ENCODE measurements around the gene PCBP3. TPM values are rescaled to one million over a fixed set of nuclear protein-coding genes. Genes with fewer than 3 reads are reported as not detected.
"Not testable (repeated sequence)": the region's sequence is repeated elsewhere in the genome, so short reads cannot be mapped to it uniquely, and the experiment has no call there.

Gene PCBP3
- total RNA-seq, 2 experiments from 2014 or later: 0.66 to 1.3 TPM

DNA sequence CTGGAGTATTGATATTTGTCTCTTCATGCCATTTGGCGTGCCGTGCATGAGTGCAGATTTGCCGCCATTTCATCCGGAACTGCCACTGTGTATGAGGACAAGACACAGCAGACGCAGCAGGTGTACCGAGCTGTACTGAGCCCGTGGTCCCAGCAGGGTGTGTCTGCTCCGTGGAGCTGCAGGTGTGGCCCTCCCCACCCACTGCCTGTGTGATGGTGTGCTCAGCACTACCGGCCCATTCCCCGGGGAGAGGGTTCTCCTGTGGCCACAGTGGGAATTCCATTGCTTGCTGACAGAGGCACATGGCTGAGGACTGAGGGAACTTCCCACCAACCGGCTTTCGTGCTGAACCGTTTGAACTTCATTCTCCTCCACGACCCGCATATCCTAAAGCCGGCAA is 303.8 kb downstream of the PCBP3 start:
- Mint-ChIP-seq H3K36me3 (no peaks in the 10 kb centered on the region), H3K27me3 (peaks cover 9% of the 10 kb centered on the region), H3K9me3 (no peaks in the 10 kb centered on the region), H3K4me3 (no peak overlapping the region), H3K4me1 (no peaks in the 10 kb centered on the region), H3K27ac (no peak overlapping the region)
- DNase-seq: no peak

- no peaks in the 10 kb centered on the region for H3K4me1 Mint-ChIP-seq
- no peak for DNase-seq
- no peaks in the 10 kb centered on the region for H3K9me3 Mint-ChIP-seq
- no peak overlapping the region for H3K27ac Mint-ChIP-seq
- H3K4me3 Mint-ChIP-seq: no peak overlapping the region
- no peaks in the 10 kb centered on the region for H3K36me3 Mint-ChIP-seq
- peaks cover 13% of the 10 kb centered on the region for H3K27me3 Mint-ChIP-seq
Observed at GRCh38 chr21:45947716-45948255, 304.3 kb downstream of the PCBP3 start.

- Mint-ChIP-seq H3K9me3 (no peaks in the 10 kb centered on the region), H3K4me3 (no peak overlapping the region), H3K36me3 (no peaks in the 10 kb centered on the region), H3K27ac (no peak overlapping the region), H3K27me3 (peaks cover 17% of the 10 kb centered on the region), H3K4me1 (no peaks in the 10 kb centered on the region)
- no peak for DNase-seq
Observed at GRCh38 chr21:45948576-45949141, 305.1 kb downstream of the PCBP3 start.

GRCh38 chr21:45949928-45950739 is 306.6 kb downstream of the PCBP3 start:
- no peak for DNase-seq

DNA sequence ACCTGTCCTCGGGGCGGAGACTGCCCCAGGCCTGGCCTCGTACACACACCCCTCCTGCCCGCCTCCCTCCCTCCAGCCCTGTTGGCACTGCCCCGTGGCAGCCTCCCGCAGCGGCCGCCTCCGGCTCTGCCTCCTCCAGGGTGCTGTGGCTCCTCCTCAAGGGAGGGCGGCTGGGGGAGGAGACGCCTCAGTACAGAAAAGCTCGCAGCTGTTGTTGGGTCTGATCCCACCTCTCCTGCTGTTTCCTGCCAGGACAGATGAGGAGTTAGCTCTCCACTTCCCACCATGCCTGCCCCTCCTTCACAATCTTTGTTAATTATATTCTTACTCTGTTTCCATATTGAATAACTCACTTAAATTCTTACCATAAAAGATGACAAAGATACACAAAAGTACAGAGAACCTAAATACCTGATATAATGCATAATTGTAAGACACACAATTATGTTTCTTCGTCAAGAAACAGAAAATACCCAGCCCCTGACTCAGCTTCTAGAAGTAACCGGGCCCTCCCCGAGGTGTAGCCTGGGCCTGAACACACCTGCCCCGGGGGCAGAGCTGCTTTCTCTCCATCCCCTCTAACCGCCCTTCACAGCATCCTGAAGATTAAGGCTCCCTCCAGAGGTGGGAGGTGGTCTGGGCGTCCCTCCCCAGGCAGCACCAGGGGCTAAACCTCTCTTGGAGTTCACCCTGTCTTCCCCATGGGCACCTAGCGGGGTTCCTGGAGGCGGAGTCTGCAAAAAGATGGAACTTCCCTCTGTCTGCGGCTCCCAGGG is 307.4 kb downstream of the PCBP3 start:
- Mint-ChIP-seq H3K27me3 (peaks cover 23% of the 10 kb centered on the region), H3K9me3 (no peaks in the 10 kb centered on the region), H3K36me3 (no peaks in the 10 kb centered on the region), H3K27ac (no peak overlapping the region), H3K4me1 (no peaks in the 10 kb centered on the region), H3K4me3 (no peak overlapping the region)
- DNase-seq: no peak

More at GRCh38 chr21:45949928-45950739, 306.6 kb downstream of the PCBP3 start:
- Mint-ChIP-seq H3K36me3 (no peaks in the 10 kb centered on the region), H3K27ac (no peak overlapping the region), H3K9me3 (no peaks in the 10 kb centered on the region), H3K4me1 (no peaks in the 10 kb centered on the region), H3K4me3 (no peak overlapping the region), H3K27me3 (peaks cover 21% of the 10 kb centered on the region)

GRCh38 chr21:45951676-45952075 is 308.2 kb downstream of the PCBP3 start:
- Mint-ChIP-seq H3K4me3 (no peak overlapping the region), H3K27me3 (peaks cover 23% of the 10 kb centered on the region), H3K4me1 (no peaks in the 10 kb centered on the region), H3K36me3 (no peaks in the 10 kb centered on the region), H3K9me3 (no peaks in the 10 kb centered on the region), H3K27ac (no peak overlapping the region)
- DNase-seq: no peak

DNA sequence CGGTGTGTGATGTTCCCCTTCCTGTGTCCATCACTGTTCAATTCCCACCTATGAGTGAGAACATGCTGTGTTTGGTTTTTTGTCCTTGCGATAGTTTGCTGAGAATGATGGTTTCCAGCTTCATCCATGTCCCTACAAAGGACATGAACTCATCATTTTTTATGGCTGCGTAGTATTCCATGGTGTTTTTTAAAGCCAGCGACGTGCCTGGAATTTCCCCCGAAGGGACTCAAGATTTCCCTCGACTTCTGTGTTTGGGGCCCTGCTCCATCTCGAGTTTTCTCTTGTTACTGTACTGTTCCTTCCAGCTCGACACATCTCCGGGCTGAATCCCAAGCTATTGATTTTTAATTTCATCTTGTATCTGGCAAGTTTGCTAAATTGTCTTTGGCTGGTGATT is 309.0 kb downstream of the PCBP3 start:
- not testable (repeated sequence) for H3K27ac Mint-ChIP-seq, H3K9me3 Mint-ChIP-seq, H3K4me1 Mint-ChIP-seq, H3K4me3 Mint-ChIP-seq, H3K36me3 Mint-ChIP-seq, DNase-seq
- peaks cover 23% of the 10 kb centered on the region for H3K27me3 Mint-ChIP-seq

GRCh38 chr21:45952974-45953373 is 309.4 kb downstream of the PCBP3 start:
- H3K27me3 Mint-ChIP-seq: peaks cover 23% of the 10 kb centered on the region
- no peaks in the 10 kb centered on the region for H3K4me1 Mint-ChIP-seq
- DNase-seq: no peak
- H3K27ac Mint-ChIP-seq: no peak overlapping the region
- H3K4me3 Mint-ChIP-seq: no peak overlapping the region
- H3K9me3 Mint-ChIP-seq: no peaks in the 10 kb centered on the region
- no peaks in the 10 kb centered on the region for H3K36me3 Mint-ChIP-seq

DNA sequence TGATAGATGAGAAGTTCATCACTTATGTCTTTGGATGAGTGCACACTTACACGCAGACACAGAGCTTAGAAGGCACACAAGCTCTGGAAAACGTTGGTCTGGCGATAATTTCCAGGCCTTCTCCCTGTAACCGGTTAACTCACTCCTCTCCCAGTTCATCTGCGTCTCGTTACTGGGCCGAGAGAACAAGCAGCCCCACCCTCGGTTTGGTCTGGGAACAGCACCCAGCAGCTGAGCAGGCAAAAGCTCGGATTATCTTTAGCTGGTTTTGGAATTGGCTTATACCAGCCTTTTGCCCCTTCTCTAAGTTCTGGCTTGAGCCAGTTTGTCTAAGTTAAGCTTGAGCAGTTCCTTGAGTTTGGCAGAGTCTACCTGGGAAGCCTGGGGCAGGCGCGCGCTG is 310.7 kb downstream of the PCBP3 start:
- Mint-ChIP-seq H3K4me1 (no peaks in the 10 kb centered on the region), H3K4me3 (no peak overlapping the region), H3K9me3 (no peaks in the 10 kb centered on the region), H3K27ac (no peak overlapping the region), H3K36me3 (no peaks in the 10 kb centered on the region), H3K27me3 (peaks cover 26% of the 10 kb centered on the region)
- no peak for DNase-seq

- Mint-ChIP-seq H3K27ac (no peak overlapping the region), H3K4me3 (no peak overlapping the region), H3K36me3 (no peaks in the 10 kb centered on the region), H3K4me1 (no peaks in the 10 kb centered on the region), H3K9me3 (no peaks in the 10 kb centered on the region), H3K27me3 (peaks cover 26% of the 10 kb centered on the region)
- no peak for DNase-seq
Observed at GRCh38 chr21:45954921-45955320, 311.4 kb downstream of the PCBP3 start.

DNA sequence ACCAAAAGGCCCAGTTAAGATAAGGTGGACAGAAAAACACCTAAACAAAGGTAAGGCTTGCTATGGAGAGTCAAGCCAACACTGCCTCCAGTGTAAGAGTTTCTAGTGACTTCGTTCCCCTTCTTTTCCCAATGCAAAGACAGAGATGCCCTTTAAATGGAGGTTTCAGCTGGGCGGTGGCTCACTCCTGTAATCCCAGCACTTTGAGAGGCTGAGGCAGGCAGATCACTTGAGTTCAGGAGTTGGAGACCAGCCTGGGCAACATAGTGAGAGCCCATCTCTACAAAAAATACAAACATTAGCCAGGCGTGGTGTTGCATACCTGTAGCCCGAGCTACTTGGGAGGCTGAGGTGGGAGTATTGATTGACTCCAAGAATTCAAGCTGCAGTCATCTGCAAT is 314.0 kb downstream of the PCBP3 start:
- no peak for DNase-seq
- no peak overlapping the region for H3K27ac Mint-ChIP-seq
- H3K36me3 Mint-ChIP-seq: no peaks in the 10 kb centered on the region
- no peaks in the 10 kb centered on the region for H3K4me1 Mint-ChIP-seq
- peaks cover 8% of the 10 kb centered on the region for H3K9me3 Mint-ChIP-seq
- peaks cover 20% of the 10 kb centered on the region for H3K27me3 Mint-ChIP-seq
- no peak overlapping the region for H3K4me3 Mint-ChIP-seq

DNA sequence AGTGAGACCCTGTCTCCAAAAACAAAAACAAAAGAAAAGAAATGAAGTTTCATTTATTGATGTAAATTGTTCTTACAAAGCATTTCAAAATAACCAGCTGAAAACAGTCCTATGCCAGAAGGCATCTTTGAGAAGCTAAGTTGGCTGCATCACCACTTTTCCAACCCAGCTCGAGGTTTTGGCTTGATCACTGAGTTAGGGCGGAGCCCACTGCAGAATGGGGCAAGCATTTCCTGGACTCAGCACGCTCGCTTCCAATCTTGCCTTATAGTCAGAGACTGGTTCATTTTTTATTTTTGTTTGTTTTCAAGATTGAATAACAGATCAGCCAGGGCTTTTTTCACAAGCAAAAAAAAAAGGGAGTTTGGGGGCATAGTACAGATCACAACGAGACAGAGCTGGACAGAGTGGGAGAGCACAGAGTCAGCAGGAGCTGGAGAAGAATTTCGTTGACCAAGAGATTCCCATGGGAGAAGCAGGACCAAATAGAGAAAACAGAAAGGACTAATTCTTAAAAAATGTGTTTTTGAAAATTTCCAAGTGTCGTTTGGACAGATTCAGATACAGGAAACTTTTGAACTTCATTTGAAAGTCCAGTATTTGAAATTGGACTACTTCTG is 314.6 kb downstream of the PCBP3 start:
- H3K27ac Mint-ChIP-seq: no peak overlapping the region
- DNase-seq: no peak
- H3K36me3 Mint-ChIP-seq: no peaks in the 10 kb centered on the region
- H3K4me3 Mint-ChIP-seq: no peak overlapping the region
- peaks cover 15% of the 10 kb centered on the region for H3K27me3 Mint-ChIP-seq
- no peaks in the 10 kb centered on the region for H3K4me1 Mint-ChIP-seq
- peaks cover 8% of the 10 kb centered on the region for H3K9me3 Mint-ChIP-seq

- H3K9me3 Mint-ChIP-seq: peaks cover 8% of the 10 kb centered on the region
- H3K4me1 Mint-ChIP-seq: no peaks in the 10 kb centered on the region
- H3K4me3 Mint-ChIP-seq: no peak overlapping the region
Observed at GRCh38 chr21:45959182-45959581, 315.7 kb downstream of the PCBP3 start.

GRCh38 chr21:45959779-45960390 is 316.4 kb downstream of the PCBP3 start:
- Mint-ChIP-seq H3K9me3 (peaks cover 8% of the 10 kb centered on the region), H3K27me3 (peaks cover 13% of the 10 kb centered on the region), H3K4me3 (no peak overlapping the region), H3K36me3 (no peaks in the 10 kb centered on the region), H3K27ac (no peak overlapping the region), H3K4me1 (no peaks in the 10 kb centered on the region)
- DNase-seq: no peak

More at GRCh38 chr21:45959182-45959581, 315.7 kb downstream of the PCBP3 start:
- H3K27ac Mint-ChIP-seq: no peak overlapping the region
- no peaks in the 10 kb centered on the region for H3K36me3 Mint-ChIP-seq
- H3K27me3 Mint-ChIP-seq: peaks cover 14% of the 10 kb centered on the region
- DNase-seq: no peak

Data from activated naive CD8-positive, alpha-beta T cell treated with anti-CD3 and anti-CD28 coated beads for 36 hours (primary cell).